ENCODE data around the gene RUSC1.
A peak's percentile ranks its signal among the peaks of the same experiment; 100 is the strongest.
"Not testable (repeated sequence)": the region's sequence is repeated elsewhere in the genome, so short reads cannot be mapped to it uniquely, and the experiment has no call there.

RUSC1 gene

GRCh38 chr1:155322953-155323728 lies 2.4 kb downstream of the RUSC1 start:
- peak; percentile 51 to 64 for DNase-seq (ENCODE audit: low read depth in 2 of 2)

GRCh38 chr1:155323729-155324036 lies 3.0 kb downstream of the RUSC1 start:
- peak; percentile 56 to 59 for DNase-seq (ENCODE audit: low read depth in 2 of 2)

GRCh38 chr1:155324037-155324716 lies 3.5 kb downstream of the RUSC1 start:
- DNase-seq (ENCODE audit: low read depth in 2 of 2): peak; percentile 68 to 71

GRCh38 chr1:155324717-155325602 lies 4.3 kb downstream of the RUSC1 start:
- no peak for DNase-seq (ENCODE audit: low read depth in 2 of 2)

GRCh38 chr1:155325603-155325893 lies 4.9 kb downstream of the RUSC1 start:
- DNase-seq (ENCODE audit: low read depth in 2 of 2): no peak

- no peak for DNase-seq (ENCODE audit: low read depth in 2 of 2)
Measured at GRCh38 chr1:155326020-155326526, 5.4 kb downstream of the RUSC1 start.

- no peak for DNase-seq (ENCODE audit: low read depth in 2 of 2)
Measured at GRCh38 chr1:155326631-155327037, 5.9 kb downstream of the RUSC1 start.

GRCh38 chr1:155327981-155328380 lies 7.3 kb downstream of the RUSC1 start:
- DNase-seq (ENCODE audit: low read depth in 2 of 2): no peak

- DNase-seq (ENCODE audit: low read depth in 2 of 2): not testable (repeated sequence)
Measured at GRCh38 chr1:155328856-155329255, 8.2 kb downstream of the RUSC1 start.

- no peak for DNase-seq (ENCODE audit: low read depth in 2 of 2)
Measured at GRCh38 chr1:155329980-155330598, 9.4 kb downstream of the RUSC1 start.

- DNase-seq (ENCODE audit: low read depth in 2 of 2): no peak
Measured at GRCh38 chr1:155334962-155335361, 14.3 kb downstream of the RUSC1 start.

- DNase-seq (ENCODE audit: low read depth in 2 of 2): no peak
Measured at GRCh38 chr1:155339515-155340097, 18.9 kb downstream of the RUSC1 start.

GRCh38 chr1:155342842-155343241 lies 22.1 kb downstream of the RUSC1 start:
- no peak for DNase-seq (ENCODE audit: low read depth in 2 of 2)

GRCh38 chr1:155352631-155353030 lies 31.9 kb downstream of the RUSC1 start:
- DNase-seq (ENCODE audit: low read depth in 2 of 2): no peak

GRCh38 chr1:155360051-155360450 lies 39.4 kb downstream of the RUSC1 start:
- no peak for DNase-seq (ENCODE audit: low read depth in 2 of 2)

- DNase-seq (ENCODE audit: low read depth in 2 of 2): no peak
Measured at GRCh38 chr1:155379180-155379579, 58.5 kb downstream of the RUSC1 start.

- DNase-seq (ENCODE audit: low read depth in 2 of 2): no peak
Measured at GRCh38 chr1:155379631-155380090, 59.0 kb downstream of the RUSC1 start.

Measured in stimulated activated CD8-positive, alpha-beta memory T cell treated with anti-CD3 and anti-CD28 coated beads, Interleukin-15, amount 100 ng/mL, for 4 hours (primary cell).